HFFc6 (cell line): ENCODE measurements around the gene EFCAB11. TPM values are rescaled to one million over a fixed set of nuclear protein-coding genes. Genes with fewer than 3 reads are reported as not detected.

Experiments
- DNase-seq: peaks from one replicate; pipeline ENCODE4 v3.0.0-alpha.2; 2018
- H3K27ac Mint-ChIP-seq: 2 replicates; pipeline ENCODE4 v1.8.0; 2020; ENCODE audit warnings: mild to moderate bottlenecking, mixed read lengths
- H3K27me3 Mint-ChIP-seq: 2 replicates; pipeline ENCODE4 v1.8.0; 2021; ENCODE audit warnings: mild to moderate bottlenecking, moderate library complexity, mixed read lengths; ENCODE audit not compliant: insufficient read depth
- H3K36me3 Mint-ChIP-seq: 2 replicates; pipeline ENCODE4 v1.8.0; 2021; ENCODE audit warnings: low read depth, mixed read lengths
- H3K4me1 Mint-ChIP-seq: 2 replicates; pipeline ENCODE4 v1.8.0; 2020; ENCODE audit warnings: low read depth, mixed read lengths
- H3K4me3 Mint-ChIP-seq: 2 replicates; pipeline ENCODE4 v1.8.0; 2020; ENCODE audit warnings: mild to moderate bottlenecking, moderate library complexity, mixed read lengths
- H3K9me3 Mint-ChIP-seq: 2 replicates; pipeline ENCODE4 v1.8.0; 2020; ENCODE audit warnings: mild to moderate bottlenecking, mixed read lengths
- total RNA-seq, 6 experiments: library from RNA; stranded (reverse); fragmentation: NEBNext Ultra II Directional; extraction: Animal tissue kit (Norgen Biotek cat#: 25700); gene quantifications; 2 replicates in 1 of 6; 3 replicates in 5 of 6; pipeline ENCODE4 v1.2.3, GENCODE V29; 2021
- TF ChIP-seq, protein P1 (sequence below): fragments of 200-600 bp; sonication (generic); IDR thresholded peaks from 2 replicates; pipeline ENCODE4 v1.5.0; 2021; ENCODE audit warnings: antibody characterized with exemption, mild to moderate bottlenecking

The EFCAB11 gene
- total RNA-seq, 6 experiments from 2014 or later, result 6.6 to 8.4 (median 6.9) TPM

DNA sequence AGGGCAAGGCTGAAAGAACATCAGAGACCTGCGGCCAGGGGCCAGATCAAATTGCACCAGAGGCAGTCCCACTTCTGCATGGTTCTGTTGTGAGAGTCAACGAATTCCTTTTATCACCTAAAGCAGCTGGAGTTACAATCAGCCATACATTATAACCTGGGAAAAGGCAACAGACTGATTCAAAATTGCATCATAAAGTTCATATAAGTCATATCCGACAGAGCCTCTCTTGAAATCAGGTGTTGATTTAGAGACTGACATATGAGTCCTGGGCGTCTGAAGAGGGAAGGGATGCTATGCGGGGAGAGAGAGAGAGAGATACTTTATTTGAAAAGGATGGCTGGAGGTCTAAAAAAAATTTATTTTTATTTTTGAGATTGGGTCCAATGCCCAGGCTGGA lies 89.4 kb downstream of the EFCAB11 start:
- TF ChIP-seq, protein P1, sequence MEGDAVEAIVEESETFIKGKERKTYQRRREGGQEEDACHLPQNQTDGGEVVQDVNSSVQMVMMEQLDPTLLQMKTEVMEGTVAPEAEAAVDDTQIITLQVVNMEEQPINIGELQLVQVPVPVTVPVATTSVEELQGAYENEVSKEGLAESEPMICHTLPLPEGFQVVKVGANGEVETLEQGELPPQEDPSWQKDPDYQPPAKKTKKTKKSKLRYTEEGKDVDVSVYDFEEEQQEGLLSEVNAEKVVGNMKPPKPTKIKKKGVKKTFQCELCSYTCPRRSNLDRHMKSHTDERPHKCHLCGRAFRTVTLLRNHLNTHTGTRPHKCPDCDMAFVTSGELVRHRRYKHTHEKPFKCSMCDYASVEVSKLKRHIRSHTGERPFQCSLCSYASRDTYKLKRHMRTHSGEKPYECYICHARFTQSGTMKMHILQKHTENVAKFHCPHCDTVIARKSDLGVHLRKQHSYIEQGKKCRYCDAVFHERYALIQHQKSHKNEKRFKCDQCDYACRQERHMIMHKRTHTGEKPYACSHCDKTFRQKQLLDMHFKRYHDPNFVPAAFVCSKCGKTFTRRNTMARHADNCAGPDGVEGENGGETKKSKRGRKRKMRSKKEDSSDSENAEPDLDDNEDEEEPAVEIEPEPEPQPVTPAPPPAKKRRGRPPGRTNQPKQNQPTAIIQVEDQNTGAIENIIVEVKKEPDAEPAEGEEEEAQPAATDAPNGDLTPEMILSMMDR, result no peak
- Mint-ChIP-seq H3K4me3 (no peak overlapping the region), H3K36me3 (peaks cover 17% of the 10 kb centered on the region), H3K27ac (no peak overlapping the region), H3K4me1 (peaks cover 18% of the 10 kb centered on the region), H3K27me3 (no peaks in the 10 kb centered on the region), H3K9me3 (peaks cover 4% of the 10 kb centered on the region; the same call in 1 of the 2 replicates)
- DNase-seq, result no peak

DNA sequence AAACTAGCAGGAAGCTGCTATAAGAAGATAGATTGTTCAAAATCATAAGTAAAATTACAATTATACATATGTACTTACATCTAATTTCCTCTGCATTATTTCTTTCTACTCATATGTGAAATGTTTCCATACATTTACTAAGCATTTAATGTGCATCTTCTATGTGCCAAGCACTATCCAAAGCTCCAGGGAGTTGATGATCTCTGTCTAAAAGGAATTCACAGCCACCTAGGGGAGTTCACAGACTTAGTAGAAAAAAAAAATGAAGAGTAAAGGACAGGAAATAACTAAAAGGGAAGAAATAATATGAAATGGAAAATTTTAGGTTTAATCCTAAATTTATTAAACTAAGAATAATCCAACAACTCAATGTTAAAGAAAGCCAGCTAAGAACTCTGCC lies 91.7 kb downstream of the EFCAB11 start:
- TF ChIP-seq, protein P1, result no peak
- Mint-ChIP-seq H3K27ac (no peak overlapping the region), H3K9me3 (peaks cover 4% of the 10 kb centered on the region; the same call in 1 of the 2 replicates), H3K4me1 (peaks cover 23% of the 10 kb centered on the region), H3K27me3 (no peaks in the 10 kb centered on the region), H3K4me3 (no peak overlapping the region), H3K36me3 (peaks cover 13% of the 10 kb centered on the region)
- no peak for DNase-seq

DNA sequence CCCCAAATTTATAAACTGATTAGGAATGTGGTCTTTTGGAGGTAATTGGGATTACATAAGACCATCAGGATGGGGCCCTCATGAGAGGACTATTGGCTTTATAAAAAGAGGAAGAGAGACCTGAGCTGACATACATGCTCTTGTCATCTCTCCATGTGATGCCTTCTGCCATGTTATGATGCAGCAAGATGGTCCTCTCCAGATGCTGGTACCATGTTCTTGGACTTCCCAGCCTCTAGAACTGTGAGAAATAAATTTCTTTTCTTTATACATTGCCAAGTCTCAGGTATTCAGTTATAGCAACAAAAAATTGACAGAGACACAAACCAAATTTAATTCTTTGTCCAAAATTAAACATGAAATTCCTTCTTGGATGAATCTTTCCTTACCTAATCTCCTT lies 92.9 kb downstream of the EFCAB11 start:
- DNase-seq, result no peak
- H3K27me3 Mint-ChIP-seq, result no peaks in the 10 kb centered on the region
- TF ChIP-seq, protein P1, result no peak
- H3K9me3 Mint-ChIP-seq, result no peaks in the 10 kb centered on the region
- peaks cover 35% of the 10 kb centered on the region for H3K4me1 Mint-ChIP-seq
- peaks cover 7% of the 10 kb centered on the region for H3K36me3 Mint-ChIP-seq
- no peak overlapping the region for H3K27ac Mint-ChIP-seq
- no peak overlapping the region for H3K4me3 Mint-ChIP-seq

DNA sequence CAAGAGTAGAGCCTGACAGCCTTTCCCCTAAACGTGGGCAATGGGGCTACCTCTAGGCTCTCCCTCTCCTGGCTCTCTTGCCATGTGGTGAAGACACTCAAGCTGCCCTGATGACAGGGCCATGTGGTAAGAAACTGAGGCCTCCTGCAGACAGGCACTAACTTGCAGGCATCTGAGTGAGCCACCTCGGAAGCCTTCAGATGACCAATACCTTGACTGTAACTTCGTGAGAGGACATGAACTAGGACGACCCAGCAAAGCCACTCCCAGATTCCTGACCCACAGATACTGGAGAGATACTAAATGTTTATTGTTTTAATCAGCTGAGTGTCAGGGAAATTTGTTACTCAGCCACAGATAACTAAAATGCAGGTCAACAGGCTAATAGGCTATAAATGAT lies 96.4 kb downstream of the EFCAB11 start:
- H3K9me3 Mint-ChIP-seq, result no peaks in the 10 kb centered on the region
- peak; percentile 32 for DNase-seq
- H3K4me1 Mint-ChIP-seq, result peaks cover 48% of the 10 kb centered on the region
- TF ChIP-seq, protein P1, result no peak
- no peak overlapping the region for H3K4me3 Mint-ChIP-seq
- H3K27me3 Mint-ChIP-seq, result no peaks in the 10 kb centered on the region
- H3K27ac Mint-ChIP-seq, result no peak overlapping the region; the same call in 1 of the 2 replicates
- peaks cover 7% of the 10 kb centered on the region for H3K36me3 Mint-ChIP-seq

DNA sequence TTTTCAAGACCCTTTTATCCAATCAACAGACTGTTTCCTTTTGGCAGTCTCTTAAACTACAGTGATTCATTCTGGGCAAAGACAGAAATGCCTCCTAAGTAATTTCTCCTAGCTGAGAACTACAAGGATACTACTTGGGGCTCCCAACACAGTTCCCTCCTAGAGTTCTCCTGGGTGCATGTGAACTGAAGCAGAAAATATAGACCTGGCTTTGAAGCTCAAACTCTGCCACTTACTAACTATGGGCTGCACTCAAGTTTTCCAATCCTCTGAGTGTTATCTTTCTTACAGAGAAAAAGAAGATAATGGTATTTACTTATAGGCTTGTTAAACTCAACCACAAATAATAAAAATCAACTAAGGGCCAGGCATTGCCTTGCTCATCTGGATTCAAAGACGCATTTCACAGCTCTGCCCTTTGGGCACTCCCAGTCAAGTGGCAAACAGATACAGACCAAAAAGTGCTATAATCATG lies 97.6 kb downstream of the EFCAB11 start:
- H3K4me1 Mint-ChIP-seq, result peaks cover 48% of the 10 kb centered on the region

More for the DNA sequence above, 97.6 kb downstream of the EFCAB11 start:
- TF ChIP-seq, protein P1, result no peak
- Mint-ChIP-seq H3K27me3 (no peaks in the 10 kb centered on the region), H3K9me3 (no peaks in the 10 kb centered on the region), H3K36me3 (peaks cover 7% of the 10 kb centered on the region), H3K4me3 (no peak overlapping the region), H3K27ac (peak overlapping the region; percentile 95)
- peak; percentile 39 for DNase-seq
